Ovary (tissue), 3 donors: ENCODE results near the gene ERMP1.

Source experiments
- EP300 ChIP-seq: sonication (generic); formaldehyde crosslinking; IDR thresholded peaks from one replicate; pipeline ENCODE4 v1.6.1; 2017; ENCODE audit warnings: antibody characterized with exemption
- POLR2A ChIP-seq: fragments of 450-650 bp; IDR thresholded peaks from one replicate; pipeline ENCODE4 v1.6.1; 2017; ENCODE audit warnings: antibody characterized with exemption, mild to moderate bottlenecking, moderate library complexity
- TF ChIP-seq, protein P1 (sequence below), 3 donors: fragments of 450-650 bp in 2 of 3; fragments of 200-600 bp in 1 of 3; IDR thresholded peaks; one replicate each; pipeline versions ENCODE4 v1.5.1 to v1.8.0; 2016 to 2022; ENCODE audit warnings: antibody characterized with exemption in 3 of 3, mild to moderate bottlenecking in 1 of 3
- donor health status: DM: no; HTN: no; CAD: no.

DNA sequence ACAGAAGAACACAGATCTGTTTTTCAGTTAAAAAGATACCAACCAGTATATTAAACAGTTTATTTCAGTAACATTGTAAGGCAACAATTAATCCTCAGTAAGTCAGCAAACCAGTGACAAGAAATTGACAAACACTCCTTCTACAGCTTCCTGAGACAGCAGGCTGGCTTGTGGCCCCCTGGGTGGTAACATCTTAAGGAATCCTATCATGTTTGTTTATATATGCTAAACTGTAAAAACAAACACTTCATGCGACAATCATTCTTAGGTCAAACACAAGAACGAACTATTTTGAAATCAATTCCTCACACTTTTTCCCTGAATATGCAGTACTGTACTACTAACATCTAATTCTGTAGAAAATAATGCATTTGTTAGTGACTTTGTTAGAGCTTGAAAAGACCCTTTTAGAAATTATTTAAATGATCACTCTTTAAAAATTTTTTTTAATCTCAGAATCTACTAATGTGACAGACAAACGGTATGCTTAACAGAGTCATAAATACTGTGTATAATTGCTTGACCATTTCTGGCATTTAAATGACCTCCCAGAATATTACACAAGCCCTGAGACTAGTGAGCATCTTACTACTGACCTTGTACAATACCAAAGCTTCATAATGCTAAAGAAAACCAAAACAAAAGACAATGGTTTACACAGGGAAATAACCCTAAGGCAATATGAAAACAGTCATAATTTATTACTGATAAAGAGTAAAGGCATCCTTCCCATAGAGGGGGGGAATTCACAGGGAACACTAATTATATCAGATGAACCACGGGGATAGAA is 48.2 kb downstream of the ERMP1 start:
- TF ChIP-seq EP300 = no peak
- TF ChIP-seq, protein P1, sequence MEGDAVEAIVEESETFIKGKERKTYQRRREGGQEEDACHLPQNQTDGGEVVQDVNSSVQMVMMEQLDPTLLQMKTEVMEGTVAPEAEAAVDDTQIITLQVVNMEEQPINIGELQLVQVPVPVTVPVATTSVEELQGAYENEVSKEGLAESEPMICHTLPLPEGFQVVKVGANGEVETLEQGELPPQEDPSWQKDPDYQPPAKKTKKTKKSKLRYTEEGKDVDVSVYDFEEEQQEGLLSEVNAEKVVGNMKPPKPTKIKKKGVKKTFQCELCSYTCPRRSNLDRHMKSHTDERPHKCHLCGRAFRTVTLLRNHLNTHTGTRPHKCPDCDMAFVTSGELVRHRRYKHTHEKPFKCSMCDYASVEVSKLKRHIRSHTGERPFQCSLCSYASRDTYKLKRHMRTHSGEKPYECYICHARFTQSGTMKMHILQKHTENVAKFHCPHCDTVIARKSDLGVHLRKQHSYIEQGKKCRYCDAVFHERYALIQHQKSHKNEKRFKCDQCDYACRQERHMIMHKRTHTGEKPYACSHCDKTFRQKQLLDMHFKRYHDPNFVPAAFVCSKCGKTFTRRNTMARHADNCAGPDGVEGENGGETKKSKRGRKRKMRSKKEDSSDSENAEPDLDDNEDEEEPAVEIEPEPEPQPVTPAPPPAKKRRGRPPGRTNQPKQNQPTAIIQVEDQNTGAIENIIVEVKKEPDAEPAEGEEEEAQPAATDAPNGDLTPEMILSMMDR (IDR thresholded peaks at IDR 0.05) = no peak
- no peak for TF ChIP-seq POLR2A
